OCI-LY7 (cell line): ENCODE results near the gene DDR1. TPM values are rescaled to one million over a fixed set of nuclear protein-coding genes. Genes with fewer than 3 reads are reported as not detected.
"Not testable (repeated sequence)": the region's sequence is repeated elsewhere in the genome, so short reads cannot be mapped to it uniquely, and the experiment has no call there.

ENCODE experiments used
- BruUV-seq: library from RNA; stranded (reverse); fragments of 400-500 nt; replicated peaks from 2 replicates; lab custom pipeline; 2021; lab: Mats Ljungman, UMichigan
- CTCF ChIA-PET: fragments of 300-600 bp; sonication (Branson Sonifier 250); formaldehyde crosslinking; loops from one replicate; lab custom pipeline; 2022; ENCODE audit warnings: antibody characterized with exemption; ENCODE audit not compliant: unreplicated experiment; lab: Charles Lee
- POLR2A ChIA-PET: fragments of 300-600 bp; sonication (Branson Sonifier 250); formaldehyde crosslinking; loops from one replicate; lab custom pipeline; 2022; ENCODE audit warnings: antibody characterized with exemption; lab: Charles Lee
- DNase-seq: peaks from one replicate; pipeline ENCODE4 v3.0.0-alpha.2; 2015; ENCODE audit warnings: low spot score
- H2AFZ ChIP-seq: fragments of 200-600 bp; sonication (generic), shearing (Covaris generic); 2 replicates; pipeline ENCODE4 v1.6.1; 2014; ENCODE audit warnings: mild to moderate bottlenecking, antibody characterized with exemption, low read length, moderate library complexity
- H3K27ac ChIP-seq: fragments of 200-600 bp; sonication (generic); 2 replicates; pipeline ENCODE4 v1.5.1; 2014; ENCODE audit warnings: mixed run types, low read depth, mild to moderate bottlenecking, moderate library complexity, low read length, inconsistent platforms; ENCODE audit not compliant: poor library complexity, severe bottlenecking
- H3K36me3 ChIP-seq: fragments of 200-600 bp; sonication (generic); 2 replicates; pipeline ENCODE4 v1.6.1; 2014; ENCODE audit warnings: mild to moderate bottlenecking, antibody characterized with exemption, low read length, moderate library complexity, mixed read lengths; ENCODE audit not compliant: insufficient read depth
- H3K4me1 ChIP-seq: fragments of 200-600 bp; sonication (generic); 2 replicates; pipeline ENCODE4 v1.5.1; 2014; ENCODE audit warnings: mild to moderate bottlenecking, low read length; ENCODE audit not compliant: insufficient read depth, poor library complexity, severe bottlenecking
- H3K4me2 ChIP-seq: fragments of 200-600 bp; sonication (generic); 2 replicates; pipeline ENCODE4 v1.6.1; 2014; ENCODE audit warnings: mild to moderate bottlenecking, low read length
- H3K4me3 ChIP-seq: fragments of 200-600 bp; sonication (generic); 2 replicates; pipeline ENCODE4 v1.5.1; 2014; ENCODE audit warnings: mild to moderate bottlenecking, low read depth, low read length; ENCODE audit not compliant: poor library complexity, severe bottlenecking
- H3K79me2 ChIP-seq: fragments of 200-600 bp; sonication (generic); 2 replicates; pipeline ENCODE4 v1.6.1; 2016; ENCODE audit warnings: low read depth, mild to moderate bottlenecking, low read length, moderate library complexity, mixed read lengths; ENCODE audit not compliant: insufficient read depth
- H3K9me2 ChIP-seq: fragments of 200-600 bp; sonication (generic); 2 replicates; pipeline ENCODE4 v1.6.1; 2016; ENCODE audit warnings: mild to moderate bottlenecking, low read length, mixed read lengths; ENCODE audit not compliant: insufficient read depth
- H3K9me3 ChIP-seq: fragments of 200-600 bp; sonication (generic); 2 replicates; pipeline ENCODE4 v1.6.1; 2014; ENCODE audit warnings: mild to moderate bottlenecking, mixed run types, low read length, mixed read lengths
- H4K20me1 ChIP-seq: fragments of 200-600 bp; sonication (generic); 2 replicates; pipeline ENCODE4 v1.6.1; 2014; ENCODE audit warnings: mild to moderate bottlenecking, antibody characterized with exemption, low read length, moderate library complexity, mixed read lengths; ENCODE audit not compliant: insufficient read depth
- EZH2phosphoT487 ChIP-seq: fragments of 200-600 bp; sonication (generic); IDR thresholded peaks from 2 replicates; pipeline ENCODE4 v1.6.1; 2018; ENCODE audit warnings: low read depth, borderline replicate concordance, mild to moderate bottlenecking, mixed run types, antibody characterized with exemption, low read length, moderate library complexity, mixed read lengths
- intact Hi-C: fragments of 100-400 bp; cut with micrococcal nuclease; formaldehyde crosslinking; loops from one replicate; pipeline ENCODE4 v1.10.0; 2022; ENCODE audit not compliant: unreplicated experiment
- total RNA-seq, 2 experiments: library from RNA; depleted of rRNA in 1 of 2; stranded (reverse); fragments of >200 nt in 1 of 2; shearing (Covaris generic) in 1 of 2; gene quantifications; 2 replicates each; pipeline ENCODE4 v1.2.3, GENCODE V29; 2014 to 2022
- TF ChIP-seq, protein P1 (sequence below): fragments of 200-600 bp; sonication (generic); conservative IDR thresholded peaks from 2 replicates; pipeline ENCODE4 v1.5.1; 2014; ENCODE audit warnings: mild to moderate bottlenecking, antibody characterized with exemption, low read length, moderate library complexity, mixed read lengths

The DDR1 gene
- total RNA-seq, 2 experiments from 2014 or later = 14.0 to 30.3 TPM

GRCh38 chr6:30857549-30857948 is 26.8 kb upstream of the DDR1 start:
- BruUV-seq = no TSS peak
- Histone ChIP-seq H3K9me2 (no peaks in the 10 kb centered on the region), H4K20me1 (no peaks in the 10 kb centered on the region), H3K36me3 (no peaks in the 10 kb centered on the region), H3K4me3 (no peak overlapping the region), H3K27ac (no peak overlapping the region), H2AFZ (no peak overlapping the region), H3K4me2 (no peak overlapping the region), H3K79me2 (no peaks in the 10 kb centered on the region), H3K4me1 (no peaks in the 10 kb centered on the region), H3K9me3 (no peaks in the 10 kb centered on the region)
- no peak for DNase-seq
- ChIA-PET POLR2A (interaction anchor here (0.6 kb wide), 1 partner anchor 45 kb away, joined by 3 read pairs; no protein-coding TSS in a partner anchor), CTCF (no interaction called here)
- no peak for TF ChIP-seq EZH2phosphoT487
- TF ChIP-seq, protein P1, sequence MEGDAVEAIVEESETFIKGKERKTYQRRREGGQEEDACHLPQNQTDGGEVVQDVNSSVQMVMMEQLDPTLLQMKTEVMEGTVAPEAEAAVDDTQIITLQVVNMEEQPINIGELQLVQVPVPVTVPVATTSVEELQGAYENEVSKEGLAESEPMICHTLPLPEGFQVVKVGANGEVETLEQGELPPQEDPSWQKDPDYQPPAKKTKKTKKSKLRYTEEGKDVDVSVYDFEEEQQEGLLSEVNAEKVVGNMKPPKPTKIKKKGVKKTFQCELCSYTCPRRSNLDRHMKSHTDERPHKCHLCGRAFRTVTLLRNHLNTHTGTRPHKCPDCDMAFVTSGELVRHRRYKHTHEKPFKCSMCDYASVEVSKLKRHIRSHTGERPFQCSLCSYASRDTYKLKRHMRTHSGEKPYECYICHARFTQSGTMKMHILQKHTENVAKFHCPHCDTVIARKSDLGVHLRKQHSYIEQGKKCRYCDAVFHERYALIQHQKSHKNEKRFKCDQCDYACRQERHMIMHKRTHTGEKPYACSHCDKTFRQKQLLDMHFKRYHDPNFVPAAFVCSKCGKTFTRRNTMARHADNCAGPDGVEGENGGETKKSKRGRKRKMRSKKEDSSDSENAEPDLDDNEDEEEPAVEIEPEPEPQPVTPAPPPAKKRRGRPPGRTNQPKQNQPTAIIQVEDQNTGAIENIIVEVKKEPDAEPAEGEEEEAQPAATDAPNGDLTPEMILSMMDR = no peak
- intact Hi-C loops = no loop called here

DNA sequence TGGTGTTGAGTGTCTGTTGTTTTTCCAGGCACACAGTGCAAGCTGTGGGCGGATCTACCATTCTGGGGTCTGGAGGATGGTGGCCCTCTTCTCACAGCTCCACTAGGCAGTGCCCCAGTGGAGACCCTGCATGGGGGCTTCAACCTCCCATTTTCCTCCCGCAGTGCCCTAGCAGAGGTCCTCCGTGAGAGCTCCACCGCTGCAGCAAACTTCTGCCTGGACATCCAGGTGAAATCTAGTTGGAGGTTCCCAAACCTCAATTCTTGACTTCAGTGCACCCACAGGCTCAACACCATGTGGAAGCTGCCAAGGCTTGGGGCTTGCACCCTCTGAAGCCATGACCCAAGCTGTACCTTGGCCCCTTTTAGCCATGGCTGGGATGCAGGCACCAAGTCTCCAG is 24.6 kb upstream of the DDR1 start:
- H3K27ac ChIP-seq, H4K20me1 ChIP-seq, H3K36me3 ChIP-seq, H2AFZ ChIP-seq, H3K79me2 ChIP-seq, H3K9me2 ChIP-seq, H3K9me3 ChIP-seq, DNase-seq, H3K4me2 ChIP-seq, BruUV-seq, intact Hi-C loops, CTCF ChIA-PET, H3K4me1 ChIP-seq, H3K4me3 ChIP-seq, POLR2A ChIA-PET: not testable (repeated sequence)

DNA sequence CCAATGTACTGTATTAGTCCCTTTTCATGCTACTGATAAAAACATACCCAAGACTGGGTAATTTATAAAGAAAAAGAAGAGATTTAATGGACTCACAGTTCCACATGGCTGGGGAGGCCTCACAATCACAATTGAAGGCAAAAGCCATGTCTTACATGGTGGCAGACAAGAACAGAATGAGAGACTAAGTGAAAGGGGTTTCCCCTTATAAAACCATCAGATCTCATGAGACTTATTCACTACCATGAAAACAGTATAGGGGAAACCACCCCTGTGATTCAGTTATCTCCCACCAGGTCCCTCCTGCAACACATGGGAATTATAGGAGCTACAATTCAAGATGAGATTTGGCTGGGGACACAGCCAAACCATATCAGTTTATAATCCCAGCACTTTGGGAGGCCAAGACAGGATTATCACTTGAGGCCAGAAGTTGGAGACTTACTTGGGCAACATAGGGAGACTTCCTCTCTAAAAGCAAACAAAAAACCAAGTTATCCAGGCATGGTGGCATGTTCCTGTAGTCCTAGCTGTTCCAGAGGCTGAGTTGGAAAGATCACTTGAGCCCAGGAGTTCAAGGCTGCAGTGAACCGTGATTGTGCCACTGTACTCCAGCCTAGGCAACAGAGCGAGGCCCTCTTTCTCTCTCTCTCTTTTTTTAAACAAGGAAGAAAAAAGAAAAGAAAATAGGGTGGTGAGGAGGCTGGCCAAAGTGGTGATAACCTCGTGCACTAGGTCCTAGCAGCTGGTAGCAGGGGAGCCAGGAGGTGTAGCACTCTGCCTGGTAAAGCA is 22.9 kb upstream of the DDR1 start:
- H4K20me1 ChIP-seq = no peaks in the 10 kb centered on the region
- H2AFZ ChIP-seq = no peak overlapping the region
- no peak overlapping the region for H3K27ac ChIP-seq
- no peaks in the 10 kb centered on the region for H3K9me3 ChIP-seq
- CTCF ChIA-PET = no interaction called here
- no peak overlapping the region for H3K4me2 ChIP-seq
- TF ChIP-seq, protein P1 = no peak
- TF ChIP-seq EZH2phosphoT487 = no peak
- H3K4me3 ChIP-seq = no peak overlapping the region
- DNase-seq = no peak
- no peaks in the 10 kb centered on the region for H3K4me1 ChIP-seq
- H3K36me3 ChIP-seq = no peaks in the 10 kb centered on the region
- POLR2A ChIA-PET = no interaction called here
- intact Hi-C loops = no loop called here
- no TSS peak for BruUV-seq
- H3K9me2 ChIP-seq = no peaks in the 10 kb centered on the region
- H3K79me2 ChIP-seq = no peaks in the 10 kb centered on the region
